ENCODE measurements around the gene CDS1. TPM values are rescaled to one million over a fixed set of nuclear protein-coding genes. Genes with fewer than 3 reads are reported as not detected.
"Not testable (repeated sequence)": the region's sequence is repeated elsewhere in the genome, so short reads cannot be mapped to it uniquely, and the experiment has no call there.

Gene CDS1
- total RNA-seq, 1 donor from 2014 or later = 8.6 TPM

DNA sequence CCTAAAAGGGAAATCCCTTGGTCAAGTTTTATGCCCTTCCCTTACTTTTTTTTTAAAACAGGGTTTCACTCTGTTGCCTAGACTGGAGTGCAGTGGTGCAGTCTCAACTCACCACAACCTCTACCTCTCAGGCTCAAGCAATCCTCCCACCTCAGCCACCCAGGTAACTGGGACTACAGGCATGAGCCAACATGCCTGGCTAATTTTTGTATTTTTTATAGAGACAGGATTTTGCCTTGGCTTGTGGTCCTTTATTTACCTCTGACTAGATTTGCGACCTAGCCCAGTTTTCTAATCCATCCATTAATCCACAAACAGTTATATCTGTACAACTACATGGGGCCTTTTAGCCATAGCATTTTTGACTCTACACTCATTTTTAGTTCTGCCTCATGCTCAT, 23.7 kb downstream of the CDS1 start:
- DNase-seq (ENCODE audit: low spot score in 2 of 2) = no peak
- no peak for FAIRE-seq

DNA sequence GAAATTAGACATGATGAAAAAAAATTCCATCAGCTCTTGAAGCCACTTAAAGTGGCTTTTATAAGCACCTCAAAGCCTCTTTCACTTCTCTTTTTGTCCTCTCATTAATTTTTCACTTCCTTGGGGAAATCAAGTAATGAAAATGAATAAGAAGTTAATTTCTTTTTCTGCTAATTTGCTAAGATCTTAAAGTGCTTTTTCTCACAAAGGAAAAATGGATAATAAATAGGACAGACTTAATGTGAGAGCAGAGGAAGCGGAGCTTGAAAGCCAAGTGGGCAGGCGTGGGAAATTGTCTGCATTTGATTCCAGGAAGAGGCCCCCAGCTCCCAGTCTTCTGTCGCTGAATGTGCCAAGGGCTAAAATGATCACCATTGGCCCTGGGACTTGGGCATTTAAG, 28.6 kb downstream of the CDS1 start:
- FAIRE-seq (no peak), DNase-seq (ENCODE audit: low spot score in 2 of 2) (no peak)

DNA sequence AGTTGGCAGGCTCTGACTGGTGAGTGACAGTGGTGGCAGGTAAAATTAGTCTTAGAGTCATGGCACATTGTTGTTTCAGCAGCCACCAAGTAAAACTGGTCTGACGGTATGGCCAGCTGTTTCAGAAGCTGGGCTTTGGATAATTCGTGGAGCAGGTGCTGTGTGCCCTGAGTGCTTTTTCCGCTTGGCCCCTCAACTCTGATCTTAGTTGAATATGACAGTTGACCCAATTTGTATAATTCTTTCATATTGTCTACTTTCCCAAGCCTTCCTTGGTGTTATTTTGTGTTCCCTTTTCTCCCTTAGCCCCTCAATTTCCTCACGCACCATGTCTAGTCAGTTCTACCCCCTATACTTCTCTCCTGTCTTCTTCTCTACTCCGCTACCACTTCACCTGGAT, 32.0 kb downstream of the CDS1 start:
- FAIRE-seq (no peak), DNase-seq (ENCODE audit: low spot score in 2 of 2) (no peak)

DNA sequence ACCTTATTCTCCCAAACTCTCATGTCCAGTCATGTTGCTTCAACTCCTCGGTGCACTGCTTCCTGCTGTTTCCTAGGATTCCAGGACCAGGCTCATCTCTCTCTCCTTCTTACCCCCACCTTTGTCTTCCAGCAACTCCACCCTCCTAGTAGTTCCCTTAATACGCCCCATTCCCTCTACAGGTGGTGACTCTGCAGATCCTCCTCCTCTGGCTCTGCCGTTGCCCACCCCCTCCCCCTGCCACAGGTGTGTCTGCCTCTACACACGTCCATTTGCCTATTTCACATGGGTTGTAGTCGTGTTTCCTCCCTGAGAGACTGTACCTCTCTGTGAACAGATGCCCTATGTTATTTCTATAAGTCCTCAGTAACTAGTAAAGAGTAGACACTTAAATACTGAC, 32.4 kb downstream of the CDS1 start:
- DNase-seq (ENCODE audit: low spot score in 2 of 2) (no peak), FAIRE-seq (no peak)

DNA sequence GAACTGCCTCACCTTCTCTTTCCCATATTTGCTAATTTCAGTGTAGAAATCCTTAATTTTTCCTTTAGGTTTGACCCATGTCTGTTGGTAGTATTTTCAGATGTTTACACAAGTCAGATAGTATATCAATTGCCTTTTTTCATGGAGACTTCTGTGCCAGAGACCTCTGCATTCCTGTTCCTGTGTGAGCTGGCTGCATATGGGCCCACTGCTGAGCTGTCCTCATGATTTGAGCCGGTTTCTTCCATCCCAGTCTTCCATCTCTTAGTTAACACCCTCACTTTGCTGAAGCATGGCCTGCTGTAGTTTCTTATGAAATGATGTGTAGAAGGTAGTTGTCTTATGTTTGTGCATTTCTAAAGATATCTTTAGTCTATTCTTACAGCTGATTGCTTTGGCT, 40.0 kb downstream of the CDS1 start:
- FAIRE-seq = no peak

DNA sequence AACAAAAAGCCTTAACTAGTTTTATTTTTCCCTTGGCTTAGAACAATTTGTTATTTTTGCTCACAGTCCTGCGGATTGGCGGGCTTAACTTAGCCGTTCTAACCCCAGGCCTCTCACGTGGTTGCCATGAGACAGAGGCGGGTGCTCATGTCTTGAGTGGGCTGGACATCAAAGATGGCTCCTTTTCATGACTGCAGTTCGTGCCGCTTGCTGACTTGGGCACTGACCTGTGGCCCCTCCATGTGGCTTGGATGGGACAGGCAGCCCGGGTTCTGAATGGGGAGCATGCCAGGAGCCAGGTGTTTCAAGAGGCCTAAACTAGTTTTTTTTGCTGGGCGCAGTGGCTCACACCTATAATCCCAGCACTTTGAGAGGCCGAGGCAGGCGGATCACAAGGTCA, 40.7 kb downstream of the CDS1 start:
- no peak for DNase-seq (ENCODE audit: low spot score in 2 of 2)
- FAIRE-seq = no peak

More for the DNA sequence above, 40.0 kb downstream of the CDS1 start:
- DNase-seq (ENCODE audit: low spot score in 2 of 2) = no peak

DNA sequence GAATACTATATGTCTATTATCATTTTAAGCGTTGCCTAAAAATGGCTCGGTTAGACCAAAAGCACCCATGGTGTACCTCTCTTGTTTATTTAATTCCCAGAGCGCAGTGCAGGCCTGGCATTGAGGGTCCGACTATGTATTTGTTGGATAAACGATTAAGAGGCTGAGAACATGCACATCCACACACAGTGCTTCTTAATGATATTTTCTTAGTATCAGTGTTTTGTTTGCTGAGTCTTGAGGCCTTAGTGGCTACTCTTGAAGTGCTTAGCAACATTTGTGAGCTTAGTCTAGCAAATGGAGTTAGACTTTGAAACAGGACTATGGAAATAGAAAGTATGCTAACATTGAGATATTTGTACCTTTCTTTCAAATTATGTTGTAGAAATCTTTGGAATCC, 43.7 kb downstream of the CDS1 start:
- DNase-seq (ENCODE audit: low spot score in 2 of 2) (no peak), FAIRE-seq (no peak)

DNA sequence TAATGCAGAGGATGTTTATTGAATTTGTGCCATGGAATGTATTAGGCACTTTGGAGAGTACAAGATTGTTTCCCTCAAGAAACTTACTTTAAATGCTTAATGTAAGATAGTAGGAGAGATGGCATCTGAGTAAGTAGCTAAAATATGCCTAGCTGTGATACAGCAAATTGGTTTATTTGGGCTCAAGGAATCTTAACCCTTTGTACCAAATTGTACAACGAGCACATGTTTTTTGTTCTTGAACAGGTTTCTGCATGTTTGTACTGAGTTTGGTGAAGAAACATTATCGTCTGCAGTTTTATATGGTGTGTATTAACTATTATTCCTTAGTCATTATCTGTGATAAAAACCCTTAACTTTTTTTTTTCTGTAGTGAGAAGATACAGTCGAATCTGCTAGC, 48.6 kb downstream of the CDS1 start:
- DNase-seq (ENCODE audit: low spot score in 2 of 2) = no peak
- FAIRE-seq = no peak

DNA sequence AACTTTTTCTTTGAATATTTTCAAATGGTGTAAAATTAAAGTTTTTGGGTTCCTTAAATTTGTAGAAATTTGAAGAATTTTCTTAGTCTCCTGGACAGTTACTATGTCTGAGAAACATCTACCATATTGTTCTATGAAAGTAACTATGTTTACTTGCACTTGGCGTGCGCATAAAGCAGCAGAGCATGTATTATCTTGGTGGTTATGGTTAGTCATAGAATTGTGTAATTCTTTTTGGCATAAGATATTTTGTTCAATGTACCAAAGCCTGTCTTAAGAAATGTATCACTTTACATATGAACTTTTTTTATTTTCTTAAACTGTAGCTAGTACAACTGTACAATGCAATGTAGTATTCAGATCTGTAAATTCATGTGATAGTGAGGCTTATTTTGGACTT, 49.2 kb downstream of the CDS1 start:
- FAIRE-seq = peak; percentile 56
- no peak for DNase-seq (ENCODE audit: low spot score in 2 of 2)

DNA sequence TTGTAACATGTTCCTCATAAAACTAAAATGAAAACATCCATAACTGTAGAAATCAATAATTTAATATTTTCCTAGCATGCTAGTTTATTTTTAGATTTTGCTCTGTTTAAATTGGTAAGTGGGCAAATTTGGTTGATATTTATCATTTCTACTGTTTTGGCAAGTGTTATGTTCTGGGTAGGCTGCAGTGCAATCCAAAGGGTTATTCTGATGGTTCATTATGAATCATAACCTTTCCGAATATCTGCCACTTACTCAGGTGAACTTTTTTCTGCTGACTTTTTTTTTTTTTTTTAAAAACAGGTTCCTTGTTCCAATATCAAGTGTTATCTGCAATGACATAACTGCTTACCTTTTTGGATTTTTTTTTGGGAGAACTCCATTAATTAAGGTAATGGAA, 52.0 kb downstream of the CDS1 start:
- FAIRE-seq (no peak), DNase-seq (ENCODE audit: low spot score in 2 of 2) (no peak)

DNA sequence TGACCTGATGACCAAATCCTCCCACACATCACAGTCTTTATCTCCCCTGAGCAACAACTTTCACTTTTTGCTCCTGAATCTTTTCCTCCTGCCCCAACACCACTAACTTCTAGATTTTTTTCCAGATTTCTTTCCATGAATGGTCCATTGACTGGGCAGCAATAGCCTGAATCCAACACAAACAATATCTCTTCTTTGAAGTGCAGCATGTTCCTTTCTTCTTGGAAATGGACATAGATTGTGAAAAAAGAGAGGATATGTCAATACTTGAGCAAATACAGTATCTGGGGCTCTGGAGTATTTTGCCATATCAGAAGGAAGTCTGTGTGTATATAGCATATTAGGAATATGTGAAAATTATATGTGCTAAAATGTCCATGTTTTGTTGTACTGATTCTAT, 55.2 kb downstream of the CDS1 start:
- no peak for FAIRE-seq
- DNase-seq (ENCODE audit: low spot score in 2 of 2) = no peak

DNA sequence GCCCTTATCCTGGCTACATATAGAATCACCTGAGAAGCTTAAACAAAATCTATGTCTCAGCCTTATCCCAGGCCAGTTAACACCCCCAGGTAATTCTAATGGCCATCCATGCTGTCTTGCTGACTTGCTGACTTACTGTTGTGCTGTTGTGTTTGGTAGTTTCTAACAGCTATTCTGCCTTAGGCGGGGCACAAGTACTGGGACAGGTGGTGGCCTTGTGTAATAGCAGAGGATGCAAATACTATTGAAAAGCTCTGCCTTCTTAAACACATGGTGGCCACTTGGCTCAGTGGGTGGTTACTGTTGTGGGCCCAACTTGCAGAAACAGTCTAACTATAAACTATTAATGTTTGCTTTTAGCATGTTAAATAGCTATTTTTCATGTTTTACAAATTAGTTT, 56.2 kb downstream of the CDS1 start:
- no peak for FAIRE-seq
- DNase-seq (ENCODE audit: low spot score in 2 of 2) = no peak

DNA sequence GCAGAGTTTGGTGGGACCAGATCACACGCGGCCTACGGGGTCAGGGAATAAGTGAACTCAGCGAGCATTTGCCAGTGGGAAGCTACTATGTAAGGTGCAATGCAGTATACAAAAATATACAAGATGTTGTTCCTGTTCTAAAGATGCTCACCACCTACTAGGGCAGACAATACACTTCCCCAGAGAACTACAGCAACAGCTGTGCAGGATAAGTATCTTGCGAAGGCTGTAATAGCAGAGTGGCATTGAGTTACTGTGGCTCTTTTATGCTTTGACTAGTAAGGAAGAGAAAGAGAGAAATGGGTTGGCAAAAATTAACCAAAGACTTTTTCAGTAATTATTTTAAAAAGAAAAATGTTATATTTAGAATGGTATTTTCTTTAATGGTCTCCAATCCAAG, 61.2 kb downstream of the CDS1 start:
- DNase-seq (ENCODE audit: low spot score in 2 of 2) = no peak
- no peak for FAIRE-seq

DNA sequence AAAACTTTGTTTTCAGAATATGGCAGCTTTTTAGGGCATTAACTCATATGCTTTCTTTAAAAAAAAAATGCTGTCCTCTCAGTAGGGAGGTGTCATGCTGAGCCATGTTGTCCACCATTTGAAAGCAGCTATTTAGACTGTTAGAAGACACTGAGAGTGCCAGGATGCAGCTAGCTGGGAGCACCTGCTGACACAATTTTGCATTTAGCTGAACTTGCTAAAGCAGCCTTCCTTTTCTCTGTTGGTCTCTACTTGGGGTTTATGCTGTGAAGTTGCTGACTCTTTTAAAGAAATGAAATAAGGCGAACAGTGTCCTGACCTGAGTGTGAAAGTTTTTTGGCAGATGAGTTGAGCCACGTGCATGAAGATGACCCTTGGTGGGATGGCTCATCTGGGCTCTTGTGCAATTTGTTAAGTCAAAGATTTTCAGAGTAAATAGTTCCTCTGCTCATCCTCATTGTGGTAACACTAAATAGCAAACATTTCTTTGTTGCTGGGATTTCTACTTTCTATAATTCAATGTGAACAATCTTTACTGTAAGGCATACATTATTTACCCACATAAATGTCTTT, 64.5 kb downstream of the CDS1 start:
- FAIRE-seq = no peak
- DNase-seq (ENCODE audit: low spot score in 2 of 2) = no peak

DNA sequence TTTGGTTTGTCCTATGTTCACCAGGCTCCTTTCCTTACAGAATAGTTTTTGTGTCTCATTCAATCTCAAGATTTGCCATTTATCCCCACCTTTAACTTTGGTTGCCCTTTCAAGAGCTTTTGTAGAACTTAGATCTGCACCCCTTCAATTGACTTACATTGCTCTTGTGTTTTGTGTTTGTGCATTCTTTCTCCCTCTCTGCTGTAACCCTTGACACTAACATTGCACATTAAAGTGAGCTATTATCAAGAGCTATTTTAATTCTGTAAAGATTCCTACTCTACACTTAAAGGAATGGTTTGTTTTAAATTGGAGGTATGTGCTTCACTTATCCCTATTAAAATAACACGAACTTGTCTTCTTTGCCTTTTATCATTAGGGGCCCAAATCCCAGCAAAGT, 65.3 kb downstream of the CDS1 start:
- FAIRE-seq (no peak), DNase-seq (ENCODE audit: low spot score in 2 of 2) (no peak)

DNA sequence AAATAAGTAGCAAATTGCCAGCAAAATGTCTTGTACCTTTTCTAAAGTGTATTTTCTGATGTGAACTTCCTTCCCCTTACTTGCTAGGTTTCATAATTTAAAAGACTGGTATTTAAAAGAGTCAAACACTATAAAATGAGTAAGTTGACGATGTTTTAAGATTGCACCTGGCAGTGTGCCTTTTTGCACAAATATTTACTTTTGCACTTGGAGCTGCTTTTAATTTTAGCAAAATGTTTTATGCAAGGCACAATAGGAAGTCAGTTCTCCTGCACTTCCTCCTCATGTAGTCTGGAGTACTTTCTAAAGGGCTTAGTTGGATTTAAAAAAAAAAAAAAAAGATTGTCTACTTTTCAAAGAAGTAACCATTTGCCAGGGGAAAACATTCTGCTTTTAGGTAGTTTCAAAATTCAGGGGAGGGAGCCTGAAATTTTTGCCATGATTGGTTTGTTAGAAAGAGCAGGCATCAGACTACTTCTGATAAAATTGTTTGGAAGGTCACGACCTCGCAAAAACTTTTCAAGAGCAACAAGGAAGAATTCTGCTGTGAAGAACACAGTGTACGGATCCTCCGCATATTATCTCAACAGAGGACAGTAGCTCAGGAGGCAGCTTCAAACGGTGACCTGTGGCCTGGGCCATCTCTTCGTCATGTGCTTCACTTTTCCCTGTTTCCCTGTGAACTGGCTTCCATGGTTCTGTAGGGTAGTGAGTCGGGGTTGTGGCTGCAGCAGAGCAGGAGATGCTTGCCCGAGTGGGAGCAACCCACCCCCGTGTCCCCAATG, 66.1 kb downstream of the CDS1 start:
- FAIRE-seq (no peak), DNase-seq (ENCODE audit: low spot score in 2 of 2) (no peak)

DNA sequence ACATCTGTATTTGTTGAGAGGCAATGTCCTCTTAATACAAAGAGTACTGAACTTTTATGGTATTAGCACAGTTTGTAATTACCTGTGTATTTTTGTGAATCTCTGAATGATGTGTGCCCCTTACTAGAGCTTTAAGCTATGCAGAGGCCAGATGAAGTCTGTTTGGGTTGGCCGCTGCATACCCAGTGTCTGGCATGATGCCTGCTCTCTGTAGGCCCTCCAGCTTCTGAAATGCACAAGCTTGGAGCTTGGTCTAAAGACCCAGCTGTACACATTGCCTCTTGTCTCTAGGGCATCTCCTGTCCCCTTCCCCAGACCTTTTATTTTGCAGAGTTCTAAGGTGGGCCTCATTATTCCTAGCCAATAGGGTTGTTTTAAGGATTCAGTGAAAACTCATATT, 68.6 kb downstream of the CDS1 start:
- no peak for FAIRE-seq
- DNase-seq (ENCODE audit: low spot score in 2 of 2) = no peak

DNA sequence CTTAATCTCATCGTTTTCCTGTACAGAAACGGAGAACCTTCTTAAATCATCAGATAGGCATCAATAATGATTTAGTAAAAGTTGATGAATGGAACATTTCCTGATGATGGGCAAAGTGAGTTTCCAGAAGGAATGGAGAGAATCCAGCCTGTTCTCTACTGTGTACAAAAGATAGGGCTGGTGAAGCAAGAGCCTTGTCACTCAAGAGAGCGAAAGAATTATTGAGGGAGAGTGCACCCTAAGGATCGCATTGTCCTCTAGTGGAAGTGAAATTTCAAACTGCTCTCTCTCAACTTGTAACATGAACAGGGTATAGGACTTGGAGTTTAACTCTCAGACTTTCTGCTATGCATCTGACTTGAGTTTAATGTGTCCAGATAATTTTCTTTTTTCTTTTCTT, 69.6 kb downstream of the CDS1 start:
- no peak for DNase-seq (ENCODE audit: low spot score in 2 of 2)
- no peak for FAIRE-seq

DNA sequence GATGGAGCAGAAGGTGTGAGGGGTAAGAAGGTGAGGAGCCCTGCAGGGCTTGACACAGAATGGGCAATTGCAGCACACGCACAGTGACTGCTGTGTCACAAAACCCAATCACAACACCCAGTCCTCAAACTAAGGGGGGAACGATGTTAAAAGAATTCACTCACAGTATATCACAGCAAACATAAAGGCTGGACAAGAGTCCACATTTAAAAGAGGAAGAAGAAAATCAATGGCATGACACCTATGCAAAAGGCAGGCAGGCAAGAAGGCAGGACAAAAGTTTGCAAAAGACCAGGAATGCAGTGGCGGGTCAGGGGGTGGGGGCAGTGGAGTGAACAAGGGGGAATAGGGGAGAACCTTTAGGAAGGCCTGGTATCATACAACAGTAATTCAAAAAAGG, 77.7 kb downstream of the CDS1 start:
- no peak for DNase-seq (ENCODE audit: low spot score in 2 of 2)

DNA sequence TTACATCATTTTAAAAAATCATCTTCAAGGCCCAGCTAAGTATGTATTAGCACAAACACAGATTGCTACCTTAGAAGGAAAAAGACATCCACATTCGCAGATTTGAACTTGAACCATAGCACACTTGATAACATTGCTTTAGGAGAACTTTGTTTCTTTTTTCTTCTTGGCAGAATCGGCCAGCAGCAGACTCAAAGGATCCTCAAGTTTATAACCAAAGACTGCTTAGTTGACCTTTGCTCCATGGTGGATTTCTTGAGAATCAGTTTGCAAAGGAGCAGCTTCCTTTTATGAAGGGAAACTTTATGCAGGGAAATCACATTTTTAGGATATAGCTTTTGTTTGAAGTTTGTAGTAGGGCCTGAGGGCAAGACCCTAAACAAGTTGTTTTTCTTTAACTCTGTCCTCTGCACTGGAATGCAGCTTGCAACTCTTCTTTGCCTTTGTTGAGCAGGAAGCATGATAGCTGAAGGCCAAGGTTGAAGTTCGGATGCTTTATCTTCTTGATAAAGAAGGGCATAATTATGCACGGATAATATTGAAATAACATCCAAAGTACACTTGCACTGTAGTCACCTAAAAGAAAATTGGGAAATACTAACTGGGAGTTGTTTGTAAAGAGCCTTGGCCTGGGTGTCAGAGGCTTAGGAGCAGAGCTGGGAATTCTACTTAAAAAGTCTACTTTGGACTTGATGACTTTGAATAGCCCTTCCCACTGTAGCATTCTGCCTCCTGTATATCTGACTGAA, 78.4 kb downstream of the CDS1 start:
- FAIRE-seq (no peak), DNase-seq (ENCODE audit: low spot score in 2 of 2) (no peak)

More for the DNA sequence above, 77.7 kb downstream of the CDS1 start:
- FAIRE-seq = no peak

DNA sequence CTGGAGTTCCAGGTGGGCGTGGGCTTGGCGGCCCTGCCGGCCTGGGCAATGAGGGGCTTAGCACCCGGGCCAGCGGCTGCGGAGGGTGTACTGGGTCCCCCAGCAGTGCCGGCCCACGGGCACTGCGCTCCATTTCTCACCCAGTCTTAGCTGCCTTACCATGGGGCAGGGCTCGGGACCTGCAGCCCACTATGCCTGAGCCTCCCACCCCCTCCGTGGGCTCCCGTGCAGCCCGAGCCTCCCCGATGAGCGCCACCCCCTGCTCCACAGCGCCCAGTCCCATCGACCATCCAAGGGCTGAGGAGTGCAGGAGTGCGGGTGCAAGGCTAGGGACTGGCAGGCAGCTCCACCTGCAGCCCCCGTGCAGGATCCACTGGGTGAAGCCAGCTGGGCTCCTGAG, 81.8 kb downstream of the CDS1 start:
- not testable (repeated sequence) for FAIRE-seq; DNase-seq (ENCODE audit: low spot score in 2 of 2)

DNA sequence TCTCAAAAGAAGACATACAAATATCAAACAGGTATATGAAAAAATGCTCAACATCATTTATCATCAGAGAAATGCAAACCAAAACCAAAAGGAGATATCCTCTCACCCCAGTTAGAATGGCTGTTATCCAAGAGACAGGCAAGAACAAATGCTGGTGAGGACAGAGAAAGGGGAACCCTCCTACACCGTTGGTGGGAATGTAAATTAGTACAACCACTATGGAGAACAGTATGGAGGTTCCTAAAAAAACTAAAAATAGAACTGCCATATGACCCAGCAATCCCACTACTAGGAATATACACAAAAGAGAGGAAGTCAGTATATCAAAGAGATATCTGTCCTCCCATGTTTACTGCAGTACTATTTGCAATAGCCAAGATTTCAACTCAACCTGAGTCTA, 83.5 kb downstream of the CDS1 start:
- FAIRE-seq (no peak), DNase-seq (ENCODE audit: low spot score in 2 of 2) (no peak)

Measured in frontal cortex (tissue), 4 donors.